SK-N-SH (cell line): Measurements from ENCODE around the gene PRRX2. TPM values are rescaled to one million over a fixed set of nuclear protein-coding genes. Genes with fewer than 3 reads are reported as not detected.

Experiments
- CTCF ChIA-PET: fragments of 300-600, 350-600 bp; formaldehyde crosslinking; extraction: SDS; loops from one replicate; lab custom pipeline; 2021; lab: Yijun Ruan, JAX
- POLR2A ChIA-PET: fragments of 350-600 bp; sonication (Branson Sonifier 250); formaldehyde crosslinking; extraction: SDS; loops from one replicate; lab custom pipeline; 2020; ENCODE audit warnings: antibody characterized with exemption, inconsistent platforms; lab: Yijun Ruan, JAX
- DNase-seq: peaks from one replicate; pipeline ENCODE4 v3.0.0; 2012
- H2AFZ ChIP-seq: fragments of 200-600 bp; sonication (generic); 2 replicates; pipeline ENCODE4 v1.8.1; 2016; ENCODE audit warnings: antibody characterized with exemption, mild to moderate bottlenecking, low read depth
- H3F3A ChIP-seq: fragments of 200-600 bp; sonication (generic); replicated peaks from 2 replicates; pipeline ENCODE3; 2016; ENCODE audit warnings: antibody characterized with exemption, mild to moderate bottlenecking; ENCODE audit not compliant: insufficient read depth
- H3K27ac ChIP-seq, 2 experiments: fragments of 200-500 bp in 1 of 2; fragments of 200-600 bp in 1 of 2; sonication (Bioruptor generic) in 1 of 2; sonication (generic), shearing (Covaris generic) in 1 of 2; 2 replicates each; pipeline versions ENCODE4 v1.5.1 to v1.6.1; 2014 to 2016; ENCODE audit warnings: low read depth in 2 of 2, inconsistent platforms in 1 of 2, low read length in 1 of 2, mild to moderate bottlenecking in 1 of 2, mixed read lengths in 1 of 2
- H3K27me3 ChIP-seq: fragments of 200-600 bp; sonication (generic), shearing (Covaris generic); 2 replicates; pipeline ENCODE4 v1.6.1; 2016; ENCODE audit warnings: mixed run types; ENCODE audit not compliant: insufficient read depth
- H3K36me3 ChIP-seq, 2 experiments: fragments of 200-500 bp in 1 of 2; fragments of 200-600 bp in 1 of 2; sonication (Bioruptor generic) in 1 of 2; sonication (generic) in 1 of 2; replicated peaks in 1 of 2; 2 replicates each; pipeline versions ENCODE3 to v1.5.1; 2014 to 2016; ENCODE audit warnings: low read length in 1 of 2, mild to moderate bottlenecking in 1 of 2; ENCODE audit not compliant: insufficient read depth in 2 of 2, control insufficient read depth in 1 of 2
- H3K4me1 ChIP-seq, 2 experiments: fragments of 200-500 bp in 1 of 2; fragments of 200-600 bp in 1 of 2; sonication (Bioruptor generic) in 1 of 2; sonication (generic), shearing (Covaris generic) in 1 of 2; 2 replicates each; pipeline versions ENCODE4 v1.5.1 to v1.6.1; 2014 to 2016; ENCODE audit warnings: low read depth in 1 of 2, low read length in 1 of 2, mixed run types in 1 of 2; ENCODE audit not compliant: insufficient read depth in 2 of 2, control insufficient read depth in 1 of 2
- H3K4me2 ChIP-seq: fragments of 200-600 bp; sonication (generic), shearing (Covaris generic); 2 replicates; pipeline ENCODE4 v1.6.1; 2017; ENCODE audit warnings: mixed run types
- H3K4me3 ChIP-seq, 2 experiments: fragments of 200-500 bp in 1 of 2; fragments of 200-600 bp in 1 of 2; sonication (Bioruptor generic) in 1 of 2; sonication (generic), shearing (Covaris generic) in 1 of 2; 2 replicates each; pipeline versions ENCODE4 v1.5.1 to v1.8.1; 2014 to 2016; ENCODE audit warnings: low read depth in 2 of 2, inconsistent platforms in 1 of 2, low read length in 1 of 2, mild to moderate bottlenecking in 1 of 2, mixed read lengths in 1 of 2, moderate library complexity in 1 of 2
- H3K79me2 ChIP-seq: fragments of 200-600 bp; sonication (generic); 2 replicates; pipeline ENCODE4 v1.8.1; 2017; ENCODE audit warnings: mild to moderate bottlenecking; ENCODE audit not compliant: insufficient read depth
- H3K9ac ChIP-seq: fragments of 200-600 bp; sonication (generic); 2 replicates; pipeline ENCODE4 v1.6.1; 2017; ENCODE audit warnings: mixed run types
- H3K9me2 ChIP-seq: fragments of 200-600 bp; sonication (generic); 2 replicates; pipeline ENCODE4 v1.6.1; 2017; ENCODE audit warnings: mixed run types
- H3K9me3 ChIP-seq: fragments of 200-600 bp; sonication (generic); 2 replicates; pipeline ENCODE4 v1.6.1; 2017; ENCODE audit warnings: mixed run types, mild to moderate bottlenecking, moderate library complexity
- H4K20me1 ChIP-seq: fragments of 200-600 bp; sonication (generic); 2 replicates; pipeline ENCODE4 v1.6.1; 2017; ENCODE audit warnings: mild to moderate bottlenecking, mixed run types; ENCODE audit not compliant: insufficient read depth
- CHD2 ChIP-seq: fragments of 150-350 bp; IDR thresholded peaks from 2 replicates; pipeline ENCODE4 v1.6.1; 2018; ENCODE audit warnings: low read length; ENCODE audit not compliant: partially characterized antibody
- FOSL2 ChIP-seq: IDR thresholded peaks from 2 replicates; pipeline ENCODE4 v1.4.0; 2012; ENCODE audit warnings: low read depth, mild to moderate bottlenecking, moderate library complexity, borderline replicate concordance
- FOXM1 ChIP-seq: IDR thresholded peaks from 2 replicates; pipeline ENCODE4 v1.4.0; 2012; ENCODE audit warnings: low read depth, mild to moderate bottlenecking
- MEF2A ChIP-seq: IDR thresholded peaks from 2 replicates; pipeline ENCODE4 v1.4.0; 2012; ENCODE audit warnings: low read depth, borderline replicate concordance
- MXI1 ChIP-seq: IDR thresholded peaks from 2 replicates; pipeline ENCODE4 v1.6.1; 2012; ENCODE audit warnings: mild to moderate bottlenecking, low read depth, low read length, improper control_type of control experiment
- RAD21 ChIP-seq: IDR thresholded peaks from 2 replicates; pipeline ENCODE4 v1.6.1; 2012; ENCODE audit warnings: mild to moderate bottlenecking, low read length
- REST ChIP-seq: IDR thresholded peaks from 2 replicates; pipeline ENCODE4 v1.6.1; 2012; ENCODE audit warnings: mild to moderate bottlenecking, low read depth, low read length, moderate library complexity
- RFX5 ChIP-seq: IDR thresholded peaks from 2 replicates; pipeline ENCODE4 v1.6.1; 2012; ENCODE audit warnings: mild to moderate bottlenecking, improper control_type of control experiment, low read length
- RXRA ChIP-seq: IDR thresholded peaks from 2 replicates; pipeline ENCODE4 v1.4.0; 2012; ENCODE audit warnings: low read depth, mild to moderate bottlenecking, borderline replicate concordance
- SIN3A ChIP-seq: IDR thresholded peaks from 2 replicates; pipeline ENCODE4 v1.6.1; 2012; ENCODE audit warnings: low read depth, mild to moderate bottlenecking, low read length, moderate library complexity, borderline replicate concordance
- SMC3 ChIP-seq: IDR thresholded peaks from 2 replicates; pipeline ENCODE4 v1.6.1; 2012; ENCODE audit warnings: low read depth, low read length, improper control_type of control experiment
- TAF1 ChIP-seq: IDR thresholded peaks from 2 replicates; pipeline ENCODE4 v1.6.1; 2012; ENCODE audit warnings: low read depth, mild to moderate bottlenecking, low read length, moderate library complexity, borderline replicate concordance
- YY1 ChIP-seq: IDR thresholded peaks from 2 replicates; pipeline ENCODE4 v1.4.0; 2012; ENCODE audit warnings: low read depth, mild to moderate bottlenecking
- ZBTB33 ChIP-seq: IDR thresholded peaks from 2 replicates; pipeline ENCODE4 v1.4.0; 2012; ENCODE audit warnings: low read depth, borderline replicate concordance
- WGBS: methylation state at CpG from one replicate; pipeline ENCODE4 v1.1.6; 2017; ENCODE audit warnings: low lambda C conversion rate; 5-methylcytosine and 5-hydroxymethylcytosine counted together
- polyA plus RNA-seq, 3 experiments: library from polyadenylated mRNA; depleted of rRNA; stranded (reverse); fragments of >200 nt; gene quantifications; 2 replicates each; pipeline ENCODE4 v1.2.3, GENCODE V29; 2012
- TF ChIP-seq, protein P1 (sequence below): IDR thresholded peaks from 2 replicates; pipeline ENCODE4; 2012
- TF ChIP-seq, protein P2 (sequence below): fragments of 150-350 bp; IDR thresholded peaks from 2 replicates; pipeline ENCODE4 v1.6.1; 2017; ENCODE audit warnings: antibody characterized with exemption, low read length, low read depth, borderline replicate concordance
- TF ChIP-seq, protein P3 (sequence below): fragments of 150-350 bp; IDR thresholded peaks from 2 replicates; pipeline ENCODE4 v1.6.1; 2016; ENCODE audit warnings: mild to moderate bottlenecking, low read depth, low read length

PRRX2 gene
- polyA plus RNA-seq, 1 of the 3 experiments (the other 2 are of a cell fraction) = 0.84 TPM

- H3K27me3 ChIP-seq = 0 out of 2 replicates have a peak, but pooled peaks cover 3% of the 10 kb centered on the region
- H3F3A ChIP-seq = no peaks in the 10 kb centered on the region
- H3K9me2 ChIP-seq = no peaks in the 10 kb centered on the region
- CTCF ChIA-PET = interaction anchor here (0.6 to 15.1 kb wide), 4 partner anchors 9 to 115 kb away, joined by 3 to 356 read pairs (median 62); no protein-coding TSS in a partner anchor
- peaks cover 0 to 5% of the 10 kb centered on the region in 2 experiments; a peak in 1 of 4 replicates for H3K4me1 ChIP-seq
- no peaks in the 10 kb centered on the region for H3K9me3 ChIP-seq
- H3K79me2 ChIP-seq = no peaks in the 10 kb centered on the region
- no peak overlapping the region for H3K27ac ChIP-seq
- H3K36me3 ChIP-seq = no peaks in the 10 kb centered on the region
- H3K4me3 ChIP-seq = no peak overlapping the region
- TF ChIP-seq YY1 (no peak), MXI1 (no peak), SMC3 (no peak), TAF1 (no peak), ZBTB33 (no peak), RAD21 (no peak), REST (no peak), RXRA (no peak), FOSL2 (no peak), FOXM1 (no peak), SIN3A (no peak), MEF2A (no peak), RFX5 (no peak), CHD2 (no peak)
- TF ChIP-seq, protein P1, sequence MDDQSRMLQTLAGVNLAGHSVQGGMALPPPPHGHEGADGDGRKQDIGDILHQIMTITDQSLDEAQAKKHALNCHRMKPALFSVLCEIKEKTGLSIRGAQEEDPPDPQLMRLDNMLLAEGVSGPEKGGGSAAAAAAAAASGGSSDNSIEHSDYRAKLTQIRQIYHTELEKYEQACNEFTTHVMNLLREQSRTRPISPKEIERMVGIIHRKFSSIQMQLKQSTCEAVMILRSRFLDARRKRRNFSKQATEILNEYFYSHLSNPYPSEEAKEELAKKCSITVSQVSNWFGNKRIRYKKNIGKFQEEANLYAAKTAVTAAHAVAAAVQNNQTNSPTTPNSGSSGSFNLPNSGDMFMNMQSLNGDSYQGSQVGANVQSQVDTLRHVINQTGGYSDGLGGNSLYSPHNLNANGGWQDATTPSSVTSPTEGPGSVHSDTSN = no peak
- TF ChIP-seq, protein P2, sequence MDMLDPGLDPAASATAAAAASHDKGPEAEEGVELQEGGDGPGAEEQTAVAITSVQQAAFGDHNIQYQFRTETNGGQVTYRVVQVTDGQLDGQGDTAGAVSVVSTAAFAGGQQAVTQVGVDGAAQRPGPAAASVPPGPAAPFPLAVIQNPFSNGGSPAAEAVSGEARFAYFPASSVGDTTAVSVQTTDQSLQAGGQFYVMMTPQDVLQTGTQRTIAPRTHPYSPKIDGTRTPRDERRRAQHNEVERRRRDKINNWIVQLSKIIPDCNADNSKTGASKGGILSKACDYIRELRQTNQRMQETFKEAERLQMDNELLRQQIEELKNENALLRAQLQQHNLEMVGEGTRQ = no peak
- TF ChIP-seq, protein P3, sequence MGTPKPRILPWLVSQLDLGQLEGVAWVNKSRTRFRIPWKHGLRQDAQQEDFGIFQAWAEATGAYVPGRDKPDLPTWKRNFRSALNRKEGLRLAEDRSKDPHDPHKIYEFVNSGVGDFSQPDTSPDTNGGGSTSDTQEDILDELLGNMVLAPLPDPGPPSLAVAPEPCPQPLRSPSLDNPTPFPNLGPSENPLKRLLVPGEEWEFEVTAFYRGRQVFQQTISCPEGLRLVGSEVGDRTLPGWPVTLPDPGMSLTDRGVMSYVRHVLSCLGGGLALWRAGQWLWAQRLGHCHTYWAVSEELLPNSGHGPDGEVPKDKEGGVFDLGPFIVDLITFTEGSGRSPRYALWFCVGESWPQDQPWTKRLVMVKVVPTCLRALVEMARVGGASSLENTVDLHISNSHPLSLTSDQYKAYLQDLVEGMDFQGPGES = no peak
- H4K20me1 ChIP-seq = no peaks in the 10 kb centered on the region
- no peak overlapping the region for H3K4me2 ChIP-seq
- H3K9ac ChIP-seq = no peak overlapping the region
- 81% methylated on average over 6 of the region's 6 CpGs for WGBS
- H2AFZ ChIP-seq = no peak overlapping the region
- POLR2A ChIA-PET = no interaction called here
- DNase-seq = no peak
Observed at GRCh38 chr9:129735546-129735945, 70.1 kb downstream of the PRRX2 start.
